T-helper 17 cell (primary cell): ENCODE data around the gene DACT3. TPM values are rescaled to one million over a fixed set of nuclear protein-coding genes. Genes with fewer than 3 reads are reported as not detected.

ENCODE experiments used
- ATAC-seq: fragments of 150-1000 bp; cut with Tn5 transposase; 2 replicates; pipeline ENCODE4 v1.10.0; 2021; ENCODE audit warnings: mild to moderate bottlenecking, moderate library complexity
- DNase-seq, 3 donors: peaks; one replicate each; pipeline versions ENCODE4 v3.0.0 to v3.0.0-alpha.2; 2020 to 2021
- H3K9me3 ChIP-seq: one replicate; pipeline ENCODE4 v1.7.0; 2013; ENCODE audit warnings: low read length, mild to moderate bottlenecking; ENCODE audit not compliant: control insufficient read depth, poor library complexity, severe bottlenecking
- H3K27ac Mint-ChIP-seq: one replicate; pipeline ENCODE4 v1.8.0; 2022; ENCODE audit warnings: mild to moderate bottlenecking, moderate library complexity, mixed read lengths
- H3K27me3 Mint-ChIP-seq: one replicate; pipeline ENCODE4 v1.8.0; 2022; ENCODE audit warnings: mixed read lengths
- H3K36me3 Mint-ChIP-seq: one replicate; pipeline ENCODE4 v1.8.0; 2022; ENCODE audit warnings: low read depth, mixed read lengths
- H3K4me1 Mint-ChIP-seq: one replicate; pipeline ENCODE4 v1.8.0; 2022; ENCODE audit warnings: mild to moderate bottlenecking, mixed read lengths
- H3K4me3 Mint-ChIP-seq: one replicate; pipeline ENCODE4 v1.8.0; 2022; ENCODE audit warnings: mild to moderate bottlenecking, moderate library complexity, mixed read lengths
- total RNA-seq, 4 donors: library from RNA in 2 of 4; stranded (reverse) in 2 of 4; gene quantifications; one replicate each; pipeline ENCODE4 v1.2.3 and lab custom pipeline; 2022 to 2026

The DACT3 gene
- total RNA-seq, 2 donors from 2014 or later: not detected

GRCh38 chr19:46621191-46622117 lies 39.5 kb downstream of the DACT3 start:
- Mint-ChIP-seq H3K4me3 (peak overlapping the region; percentile 59), H3K27ac (no peak overlapping the region), H3K27me3 (peaks cover 5% of the 10 kb centered on the region), H3K4me1 (peaks cover 31% of the 10 kb centered on the region), H3K36me3 (peaks cover 3% of the 10 kb centered on the region)
- H3K9me3 ChIP-seq: no peaks in the 10 kb centered on the region
- DNase-seq (no peak), ATAC-seq (no peak)

- peaks cover 3% of the 10 kb centered on the region for H3K36me3 Mint-ChIP-seq
- no peaks in the 10 kb centered on the region for H3K9me3 ChIP-seq
- H3K27me3 Mint-ChIP-seq: peaks cover 5% of the 10 kb centered on the region
- peaks cover 35% of the 10 kb centered on the region for H3K4me1 Mint-ChIP-seq
- H3K27ac Mint-ChIP-seq: no peak overlapping the region
- no peak for DNase-seq
- no peak overlapping the region for H3K4me3 Mint-ChIP-seq
- no peak for ATAC-seq
These were observed 40.3 kb downstream of the DACT3 start for GRCh38 chr19:46620716-46621115.

- H3K4me3 Mint-ChIP-seq: no peak overlapping the region
- no peak for DNase-seq
- ATAC-seq: no peak
- no peaks in the 10 kb centered on the region for H3K9me3 ChIP-seq
- peak overlapping the region; percentile 89 for H3K27ac Mint-ChIP-seq
- peaks cover 3% of the 10 kb centered on the region for H3K36me3 Mint-ChIP-seq
- peaks cover 5% of the 10 kb centered on the region for H3K27me3 Mint-ChIP-seq
- peaks cover 34% of the 10 kb centered on the region for H3K4me1 Mint-ChIP-seq
These were observed 40.7 kb downstream of the DACT3 start for GRCh38 chr19:46620267-46620666.

- Mint-ChIP-seq H3K4me1 (peaks cover 32% of the 10 kb centered on the region), H3K4me3 (peak overlapping the region; percentile 7), H3K36me3 (peaks cover 3% of the 10 kb centered on the region), H3K27ac (peak overlapping the region; percentile 89), H3K27me3 (peaks cover 5% of the 10 kb centered on the region)
- ATAC-seq (peak; percentile 69), DNase-seq (no peak)
- H3K9me3 ChIP-seq: no peaks in the 10 kb centered on the region
These were observed 42.2 kb downstream of the DACT3 start for GRCh38 chr19:46618670-46619231.

- ATAC-seq (no peak), DNase-seq (no peak)
- H3K36me3 Mint-ChIP-seq: peaks cover 3% of the 10 kb centered on the region
- H3K4me1 Mint-ChIP-seq: peaks cover 32% of the 10 kb centered on the region
- H3K9me3 ChIP-seq: no peaks in the 10 kb centered on the region
- H3K27ac Mint-ChIP-seq: no peak overlapping the region
- no peak overlapping the region for H3K4me3 Mint-ChIP-seq
- peaks cover 5% of the 10 kb centered on the region for H3K27me3 Mint-ChIP-seq
These were observed 43.4 kb downstream of the DACT3 start for GRCh38 chr19:46617601-46618000.

- peaks cover 3% of the 10 kb centered on the region for H3K36me3 Mint-ChIP-seq
- H3K27me3 Mint-ChIP-seq: peaks cover 5% of the 10 kb centered on the region
- H3K4me3 Mint-ChIP-seq: peak overlapping the region; percentile 86
- DNase-seq (no peak), ATAC-seq (no peak)
- H3K9me3 ChIP-seq: no peaks in the 10 kb centered on the region
- H3K4me1 Mint-ChIP-seq: peaks cover 36% of the 10 kb centered on the region
- H3K27ac Mint-ChIP-seq: peak overlapping the region; percentile 94
These were observed 44.2 kb downstream of the DACT3 start for GRCh38 chr19:46616631-46617322.

- H3K4me3 Mint-ChIP-seq: peak overlapping the region; percentile 21
- peaks cover 3% of the 10 kb centered on the region for H3K36me3 Mint-ChIP-seq
- H3K27ac Mint-ChIP-seq: peak overlapping the region; percentile 79
- H3K9me3 ChIP-seq: no peaks in the 10 kb centered on the region
- H3K27me3 Mint-ChIP-seq: peaks cover 5% of the 10 kb centered on the region
- peaks cover 41% of the 10 kb centered on the region for H3K4me1 Mint-ChIP-seq
- DNase-seq (no peak), ATAC-seq (no peak)
These were observed 45.0 kb downstream of the DACT3 start for GRCh38 chr19:46615966-46616365.

GRCh38 chr19:46614114-46614722 lies 46.8 kb downstream of the DACT3 start:
- peak overlapping the region; percentile 25 for H3K4me3 Mint-ChIP-seq
- H3K27me3 Mint-ChIP-seq: peaks cover 5% of the 10 kb centered on the region
- H3K4me1 Mint-ChIP-seq: peaks cover 46% of the 10 kb centered on the region
- no peaks in the 10 kb centered on the region for H3K9me3 ChIP-seq
- DNase-seq (peak; percentile 63 to 76 (median 67)), ATAC-seq (peak; percentile 59)
- H3K36me3 Mint-ChIP-seq: peaks cover 7% of the 10 kb centered on the region
- H3K27ac Mint-ChIP-seq: peak overlapping the region; percentile 84

GRCh38 chr19:46613525-46613924 lies 47.5 kb downstream of the DACT3 start:
- no peaks in the 10 kb centered on the region for H3K9me3 ChIP-seq
- no peak for DNase-seq
- peak overlapping the region; percentile 84 for H3K27ac Mint-ChIP-seq
- H3K4me1 Mint-ChIP-seq: peaks cover 48% of the 10 kb centered on the region
- peaks cover 9% of the 10 kb centered on the region for H3K36me3 Mint-ChIP-seq
- peaks cover 5% of the 10 kb centered on the region for H3K27me3 Mint-ChIP-seq
- H3K4me3 Mint-ChIP-seq: peak overlapping the region; percentile 36
- no peak for ATAC-seq

- Mint-ChIP-seq H3K27ac (peak overlapping the region; percentile 93), H3K4me1 (peaks cover 48% of the 10 kb centered on the region), H3K36me3 (peaks cover 13% of the 10 kb centered on the region), H3K4me3 (peak overlapping the region; percentile 79), H3K27me3 (peaks cover 4% of the 10 kb centered on the region)
- ATAC-seq (peak; percentile 19), DNase-seq (no peak)
- no peaks in the 10 kb centered on the region for H3K9me3 ChIP-seq
These were observed 49.2 kb downstream of the DACT3 start for GRCh38 chr19:46611776-46612175.

- Mint-ChIP-seq H3K27ac (peak overlapping the region; percentile 93), H3K27me3 (no peaks in the 10 kb centered on the region), H3K4me1 (peaks cover 48% of the 10 kb centered on the region), H3K4me3 (peak overlapping the region; percentile 79), H3K36me3 (peaks cover 11% of the 10 kb centered on the region)
- peak; percentile 39 for ATAC-seq
- DNase-seq: no peak
- no peaks in the 10 kb centered on the region for H3K9me3 ChIP-seq
These were observed 49.9 kb downstream of the DACT3 start for GRCh38 chr19:46610851-46611770.

- ATAC-seq (no peak), DNase-seq (no peak)
- peaks cover 45% of the 10 kb centered on the region for H3K4me1 Mint-ChIP-seq
- peak overlapping the region; percentile 93 for H3K27ac Mint-ChIP-seq
- no peak overlapping the region for H3K4me3 Mint-ChIP-seq
- H3K27me3 Mint-ChIP-seq: no peaks in the 10 kb centered on the region
- H3K9me3 ChIP-seq: no peaks in the 10 kb centered on the region
- peaks cover 11% of the 10 kb centered on the region for H3K36me3 Mint-ChIP-seq
These were observed 50.6 kb downstream of the DACT3 start for GRCh38 chr19:46610413-46610775.
